GM18526 (cell line): ENCODE measurements around the gene EDC3.

ENCODE experiments used
- POLR2A ChIP-seq: IDR thresholded peaks from 3 replicates; pipeline ENCODE4 v1.6.1; 2011; ENCODE audit not compliant: insufficient read length; ENCODE audit errors: extremely low read depth

The EDC3 gene

GRCh38 chr15:74663303-74664027 is 32.4 kb downstream of the EDC3 start:
- TF ChIP-seq POLR2A = no peak

GRCh38 chr15:74662064-74662860 is 33.6 kb downstream of the EDC3 start:
- TF ChIP-seq POLR2A = no peak

DNA sequence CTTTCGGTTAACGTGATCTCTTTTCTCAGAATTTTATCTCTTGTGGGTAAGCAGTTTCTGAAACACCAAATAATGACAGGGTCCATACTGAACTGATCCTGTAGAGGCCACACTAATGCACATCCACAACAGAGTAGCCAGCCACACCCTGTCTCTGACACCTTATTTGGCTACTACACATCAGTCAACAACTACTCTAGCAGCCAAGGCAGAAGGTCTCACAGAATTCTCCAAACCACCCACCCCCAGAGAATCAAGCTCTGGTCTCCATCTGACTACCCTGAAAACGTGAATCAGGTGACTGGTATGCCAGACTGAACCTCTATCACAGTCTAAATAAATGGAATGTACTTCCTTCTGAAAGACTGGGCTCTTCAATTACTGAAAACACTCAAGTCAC is 38.0 kb downstream of the EDC3 start:
- no peak for TF ChIP-seq POLR2A

DNA sequence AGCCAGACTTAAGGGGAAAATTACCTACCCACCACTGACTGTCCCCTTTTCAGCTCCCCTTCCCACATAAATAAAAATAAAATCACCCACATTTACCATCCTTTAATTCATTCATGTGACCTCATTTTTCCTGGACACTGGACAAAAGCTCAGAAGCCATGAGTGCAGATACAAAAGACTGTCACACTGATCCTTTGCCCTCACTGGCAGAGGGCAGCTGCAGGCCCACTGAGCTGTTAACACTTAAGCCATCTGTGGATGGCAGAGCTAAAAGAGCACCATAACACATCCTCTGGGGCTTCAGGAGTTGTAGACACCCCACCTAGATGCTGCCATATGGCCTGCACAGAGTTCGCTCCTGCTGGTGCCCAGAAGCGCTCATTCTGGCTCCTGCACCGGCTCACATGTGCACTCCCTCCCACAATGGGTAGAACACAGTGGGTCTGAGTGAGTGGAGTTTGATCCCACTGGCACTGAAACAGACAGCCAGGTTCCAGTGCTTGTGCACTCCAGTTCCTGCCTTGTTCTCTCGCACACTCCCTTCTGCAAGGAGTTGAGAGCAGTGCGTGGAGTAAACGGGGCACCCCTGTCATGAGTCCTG is 38.8 kb downstream of the EDC3 start:
- TF ChIP-seq POLR2A = no peak

GRCh38 chr15:74655424-74655823 is 40.4 kb downstream of the EDC3 start:
- no peak for TF ChIP-seq POLR2A

DNA sequence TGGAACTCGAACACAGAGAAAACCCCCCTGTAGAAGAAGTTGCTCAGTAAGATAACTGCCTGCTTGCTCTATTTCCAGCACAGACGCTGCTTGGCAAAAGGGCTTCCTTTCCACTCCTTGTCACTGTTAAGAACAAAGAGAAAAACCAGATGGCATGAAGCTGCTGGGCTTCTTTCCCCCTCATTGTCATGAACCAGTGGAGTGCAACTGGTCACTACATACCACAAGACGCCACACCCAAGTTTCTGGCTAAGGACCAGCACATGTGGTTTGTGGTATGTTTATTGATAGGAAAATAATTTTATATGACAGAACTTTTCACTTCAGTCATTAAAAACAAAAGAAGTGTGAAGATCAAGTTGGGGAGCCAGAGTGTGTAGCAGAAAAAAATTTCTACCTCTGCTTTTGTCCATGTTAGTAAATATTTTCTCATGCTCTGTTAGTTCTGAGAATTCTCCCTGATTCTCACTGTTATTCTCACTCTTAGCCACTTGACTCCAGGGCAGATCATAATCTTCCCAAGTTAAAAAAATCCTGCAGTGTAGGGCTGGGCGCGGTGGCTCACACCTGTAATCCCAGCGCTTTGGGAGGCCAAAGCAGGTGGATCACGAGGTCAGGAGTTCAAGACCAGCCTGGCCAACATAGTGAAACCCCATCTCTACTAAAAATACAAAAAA is 42.3 kb downstream of the EDC3 start:
- no peak for TF ChIP-seq POLR2A

GRCh38 chr15:74651242-74651741 is 44.5 kb downstream of the EDC3 start:
- TF ChIP-seq POLR2A = no peak

DNA sequence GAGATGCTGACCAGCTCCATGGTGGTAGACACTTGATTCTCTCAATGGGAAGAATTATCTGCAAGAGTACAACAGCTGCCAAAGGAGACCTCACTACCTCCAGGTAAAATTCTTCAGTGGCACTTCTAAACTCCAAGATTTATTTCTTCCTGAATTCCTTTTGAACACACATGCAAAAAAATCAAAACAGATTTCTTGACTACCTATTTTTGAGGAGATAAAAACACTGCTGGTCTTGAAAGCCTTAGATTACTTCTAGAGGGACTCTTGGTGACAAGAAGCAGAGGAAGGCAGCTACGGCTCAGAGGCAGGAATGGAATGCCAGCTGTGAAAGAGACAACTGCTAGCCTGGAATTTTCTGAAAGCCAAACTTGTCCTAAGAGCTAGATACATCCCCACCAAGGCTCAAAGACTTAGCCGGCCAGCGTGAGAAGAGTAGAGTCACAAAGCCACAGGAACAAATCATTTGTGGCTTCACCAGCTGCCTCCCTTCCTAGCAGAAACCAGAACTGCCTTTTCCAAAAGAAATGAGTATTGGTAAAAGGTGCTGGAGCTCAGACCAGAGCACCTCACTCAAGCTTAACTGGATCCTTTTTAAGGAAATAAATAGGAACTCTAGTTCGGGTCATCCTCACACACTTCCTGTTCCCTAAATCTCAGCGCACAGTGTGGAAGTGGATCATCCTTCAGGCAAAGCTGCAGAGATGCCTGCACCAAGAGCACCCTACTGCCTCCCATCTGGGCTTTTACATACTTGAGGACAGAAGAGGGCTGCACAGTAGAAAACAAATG is 47.6 kb downstream of the EDC3 start:
- TF ChIP-seq POLR2A = no peak

GRCh38 chr15:74646480-74646879 is 49.3 kb downstream of the EDC3 start:
- TF ChIP-seq POLR2A = no peak

- TF ChIP-seq POLR2A = no peak
Measured at GRCh38 chr15:74643665-74644204, 52.1 kb downstream of the EDC3 start.

- no peak for TF ChIP-seq POLR2A
Measured at GRCh38 chr15:74642734-74643664, 52.8 kb downstream of the EDC3 start.

GRCh38 chr15:74642348-74642733 is 53.5 kb downstream of the EDC3 start:
- TF ChIP-seq POLR2A = no peak

GRCh38 chr15:74641151-74641550 is 54.7 kb downstream of the EDC3 start:
- TF ChIP-seq POLR2A = no peak
